GM21515 (cell line): ENCODE results near the gene CLDN9.
"Not testable (repeated sequence)": the region's sequence is repeated elsewhere in the genome, so short reads cannot be mapped to it uniquely, and the experiment has no call there.

ENCODE experiments used
- ATAC-seq: cut with Tn5 transposase; IDR thresholded peaks from one replicate; pipeline ENCODE4 v1.9.1; 2021; ENCODE audit not compliant: unreplicated experiment

Gene CLDN9

GRCh38 chr16:3030222-3031212, 17.8 kb downstream of the CLDN9 start:
- ATAC-seq: no peak

- ATAC-seq: no peak
Measured at GRCh38 chr16:3032624-3033023, 19.9 kb downstream of the CLDN9 start.

- ATAC-seq: no peak
Measured at GRCh38 chr16:3035289-3035971, 22.7 kb downstream of the CLDN9 start.

GRCh38 chr16:3035972-3036725, 23.4 kb downstream of the CLDN9 start:
- ATAC-seq: no peak

- ATAC-seq: no peak
Measured at GRCh38 chr16:3036726-3037315, 24.1 kb downstream of the CLDN9 start, which contains the start of gene BICDL2. TSS of gene BICDL2 (minus strand) at chr16:3036944. CDS start at chr16:3035496, 1,448 bp downstream.

- no peak for ATAC-seq
Measured at GRCh38 chr16:3038256-3038655, 25.5 kb downstream of the CLDN9 start.

GRCh38 chr16:3038896-3039295, 26.2 kb downstream of the CLDN9 start:
- no peak for ATAC-seq

GRCh38 chr16:3042376-3042775, 29.7 kb downstream of the CLDN9 start:
- no peak for ATAC-seq

GRCh38 chr16:3044708-3045107, 32.0 kb downstream of the CLDN9 start:
- ATAC-seq: no peak

GRCh38 chr16:3045758-3046640, 33.3 kb downstream of the CLDN9 start, which contains the start of gene MMP25:
TSS of gene MMP25 (plus strand) at chr16:3046561. CDS start at chr16:3046918, 357 bp downstream.
- no peak for ATAC-seq

GRCh38 chr16:3046641-3047386, 34.1 kb downstream of the CLDN9 start:
- no peak for ATAC-seq

GRCh38 chr16:3047387-3047720, 34.6 kb downstream of the CLDN9 start:
- no peak for ATAC-seq

GRCh38 chr16:3049921-3050481, 37.3 kb downstream of the CLDN9 start:
- ATAC-seq: no peak

GRCh38 chr16:3050487-3050886, 37.8 kb downstream of the CLDN9 start:
- ATAC-seq: no peak

GRCh38 chr16:3051009-3051408, 38.3 kb downstream of the CLDN9 start:
- ATAC-seq: no peak

GRCh38 chr16:3051494-3051893, 38.8 kb downstream of the CLDN9 start:
- ATAC-seq: no peak

- ATAC-seq: not testable (repeated sequence)
Measured at GRCh38 chr16:3052571-3053329, 40.0 kb downstream of the CLDN9 start.

GRCh38 chr16:3053330-3053710, 40.6 kb downstream of the CLDN9 start:
- not testable (repeated sequence) for ATAC-seq
